HG02840 (cell line): Measurements from ENCODE around the gene ZPBP.
"Not testable (repeated sequence)": the region's sequence is repeated elsewhere in the genome, so short reads cannot be mapped to it uniquely, and the experiment has no call there.

Experiments
- ATAC-seq: cut with Tn5 transposase; IDR thresholded peaks from one replicate; pipeline ENCODE4 v1.9.1; 2021; ENCODE audit warnings: mild to moderate bottlenecking, moderate library complexity, moderate number of reproducible peaks; ENCODE audit not compliant: unreplicated experiment, low FRiP score

ZPBP gene

DNA sequence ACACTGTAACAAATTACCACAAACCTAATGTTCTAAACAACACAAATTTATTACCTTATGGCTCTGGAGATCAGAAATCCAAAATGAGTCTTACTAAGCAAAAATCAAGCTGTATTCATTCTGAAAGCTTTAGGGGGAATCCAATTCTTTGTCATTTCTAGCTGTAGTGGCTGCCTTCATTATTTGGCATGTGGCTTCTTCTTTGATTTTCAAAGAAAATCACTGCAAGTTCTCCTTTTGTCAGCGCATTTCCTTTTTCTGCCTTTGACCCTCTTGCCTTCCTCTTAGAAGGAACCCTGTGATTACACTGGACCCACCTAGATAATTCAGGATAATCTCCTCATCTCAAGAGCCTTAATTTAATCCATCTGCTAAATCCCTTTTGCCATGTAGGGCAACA is 36.9 kb downstream of the ZPBP start:
- no peak for ATAC-seq

DNA sequence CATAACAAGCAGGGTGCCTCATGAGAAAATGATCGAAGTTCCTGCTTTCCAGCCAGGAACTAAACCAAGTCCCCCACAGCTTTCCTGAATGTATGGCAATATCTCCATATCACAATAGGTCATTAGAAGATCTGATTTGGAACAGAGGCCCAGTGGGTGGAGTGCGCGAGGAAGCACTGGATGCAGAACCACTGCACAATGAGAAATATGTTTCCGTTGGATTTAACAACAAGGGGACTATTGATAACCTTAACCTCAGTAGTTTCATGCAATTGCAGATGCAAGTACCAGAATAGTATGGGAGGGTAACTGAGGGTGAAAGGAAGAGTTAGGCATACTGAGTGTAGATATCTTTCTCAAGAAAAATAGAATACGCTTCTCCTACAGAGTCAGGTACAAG is 45.3 kb downstream of the ZPBP start:
- no peak for ATAC-seq

DNA sequence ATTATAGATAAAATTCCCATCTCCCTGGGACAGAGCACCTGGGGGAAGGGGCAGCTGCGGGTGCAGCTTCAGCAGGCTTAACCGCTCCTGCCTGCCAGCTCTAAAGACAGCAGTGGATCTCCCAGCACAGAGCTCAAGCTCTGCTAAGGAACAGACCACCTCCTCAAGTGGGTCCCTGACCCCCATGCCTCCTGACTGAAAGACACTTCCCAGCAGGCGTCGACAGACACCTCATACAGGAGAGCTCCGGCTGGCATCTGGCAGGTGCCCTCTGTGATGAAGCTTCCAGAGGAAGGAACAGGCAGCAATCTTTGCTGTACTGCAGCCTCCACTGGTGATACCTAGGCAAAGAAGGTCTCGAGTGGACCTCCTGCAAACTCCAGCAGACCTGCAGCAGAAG is 51.9 kb downstream of the ZPBP start:
- not testable (repeated sequence) for ATAC-seq

DNA sequence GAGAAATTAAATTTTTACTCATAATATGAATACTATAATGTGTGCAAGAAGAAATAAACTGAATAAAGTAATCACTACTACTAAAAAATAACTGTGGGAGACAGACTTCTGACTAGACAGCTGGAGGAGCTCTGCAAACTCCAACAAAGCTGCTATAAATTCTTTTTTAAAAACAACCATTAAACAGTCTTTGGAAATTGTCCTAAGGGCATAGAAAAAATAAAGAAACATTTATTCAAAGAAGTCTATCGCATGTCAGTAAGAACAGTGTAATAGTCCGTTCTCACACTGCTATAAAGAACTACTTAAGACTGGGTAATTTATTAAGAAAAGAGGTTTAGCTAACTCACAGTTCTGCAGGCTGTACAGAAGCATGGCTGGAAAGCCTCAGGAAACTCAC is 56.0 kb downstream of the ZPBP start:
- no peak for ATAC-seq

DNA sequence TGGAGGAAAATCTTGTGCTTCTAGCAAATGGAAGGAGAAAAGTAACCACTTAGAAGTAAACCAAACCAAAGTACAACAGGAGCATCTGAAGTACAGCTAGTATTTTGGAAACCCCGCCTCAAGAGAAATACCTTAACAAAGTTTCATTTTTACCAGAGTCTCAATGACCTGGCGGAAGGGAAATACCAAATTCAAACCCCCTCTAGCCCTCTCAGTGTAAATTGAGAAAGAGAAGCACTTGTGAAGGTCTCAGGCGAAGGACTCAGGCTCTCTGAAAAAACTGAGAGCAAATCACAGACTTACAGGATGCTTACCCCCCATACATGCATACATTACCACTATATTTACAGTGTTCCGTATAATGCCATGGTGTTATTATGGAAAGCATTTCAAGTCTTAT is 70.1 kb downstream of the ZPBP start:
- no peak for ATAC-seq

DNA sequence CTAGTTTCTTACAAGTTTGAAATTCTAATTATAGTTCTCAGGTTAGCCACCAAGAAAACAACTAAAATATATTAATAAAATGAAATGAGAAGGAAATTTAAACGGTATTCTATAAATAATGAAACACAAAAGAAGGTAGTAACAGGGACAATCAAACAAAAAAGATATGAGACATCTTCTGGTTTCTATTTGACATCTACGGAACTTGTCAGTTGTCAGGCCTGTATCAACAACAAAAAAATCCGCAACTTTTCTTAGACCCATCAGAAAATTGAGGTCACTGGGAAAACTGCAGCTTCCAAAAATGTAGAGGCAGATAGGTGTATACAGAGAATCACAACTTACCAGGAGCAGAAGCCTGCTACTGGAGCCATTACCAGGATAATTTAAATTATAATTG is 70.6 kb downstream of the ZPBP start:
- no peak for ATAC-seq

DNA sequence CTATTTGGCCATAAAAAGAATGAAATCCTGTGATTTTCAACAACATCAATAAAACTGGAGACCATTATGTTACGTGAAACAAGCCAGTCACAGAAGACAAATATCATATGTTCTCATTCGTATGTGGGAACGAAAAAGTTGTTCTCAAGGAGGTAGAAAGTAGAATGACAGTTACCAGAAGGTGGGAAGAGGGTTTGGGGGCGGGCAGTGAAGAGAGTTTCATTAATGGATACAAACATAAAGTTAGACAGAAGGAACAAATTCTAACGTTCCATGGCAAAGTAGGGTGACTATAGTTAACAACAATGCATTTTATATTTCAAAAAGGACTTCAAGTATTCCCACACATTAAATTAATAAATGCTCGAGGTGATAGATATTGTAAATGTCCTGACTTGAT is 97.4 kb downstream of the ZPBP start:
- ATAC-seq, result no peak

DNA sequence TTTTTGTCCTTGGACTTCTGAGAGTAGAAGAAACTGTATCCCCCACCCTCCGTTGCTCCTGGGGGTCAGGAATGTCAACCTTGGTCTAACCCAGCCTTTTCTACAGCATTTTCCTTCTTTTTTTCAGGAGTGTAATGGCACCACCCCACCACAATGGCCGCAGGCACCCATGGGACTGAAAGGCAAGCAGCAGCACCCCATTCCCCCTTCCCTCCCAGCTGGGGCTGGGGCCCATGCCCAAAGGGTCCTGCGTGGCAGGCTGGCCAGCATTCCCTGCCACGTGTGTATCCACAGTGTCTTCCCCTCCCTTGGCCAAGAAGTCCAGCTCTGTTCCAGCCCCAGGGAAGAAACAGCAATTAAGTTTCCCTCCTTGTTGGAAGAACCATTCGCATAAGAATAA is 106.9 kb downstream of the ZPBP start:
- no peak for ATAC-seq

DNA sequence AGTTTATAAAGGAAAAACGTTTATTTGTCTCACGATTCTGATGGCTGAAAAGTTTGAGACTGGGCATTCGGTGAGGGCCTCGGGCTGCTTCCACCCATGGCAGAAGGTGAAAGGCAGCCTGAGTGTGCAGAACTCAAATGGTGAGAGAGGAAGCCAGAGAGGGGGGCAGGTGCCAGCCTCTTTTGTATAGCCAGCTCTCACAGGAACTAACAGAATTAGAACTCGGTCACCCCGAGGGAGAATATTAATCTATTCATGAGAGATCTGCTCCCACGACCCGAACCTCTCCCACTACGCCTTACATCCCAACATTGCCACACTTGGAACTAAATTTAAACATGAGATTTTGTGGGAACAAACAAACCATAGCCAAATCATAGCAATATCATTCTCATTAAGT is 112.6 kb downstream of the ZPBP start:
- ATAC-seq, result no peak

DNA sequence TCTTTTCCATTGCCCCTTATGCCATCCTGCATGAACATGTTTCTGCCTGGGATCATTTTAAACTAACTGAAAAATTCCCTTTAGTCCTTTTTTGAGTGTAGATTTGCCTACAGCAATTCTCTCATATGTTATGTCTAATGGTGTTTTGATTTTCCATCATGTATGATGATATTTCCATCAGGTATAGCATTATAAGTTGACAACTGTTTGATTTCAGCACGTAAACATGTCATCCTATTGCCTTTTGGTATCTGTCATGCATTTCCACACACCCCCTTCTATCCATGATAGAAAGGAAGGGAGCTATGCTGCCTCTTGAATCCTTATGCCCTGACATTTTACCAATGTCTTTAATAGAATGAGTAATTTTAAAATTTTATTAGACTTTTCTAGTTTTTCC is 116.8 kb downstream of the ZPBP start:
- ATAC-seq, result no peak

DNA sequence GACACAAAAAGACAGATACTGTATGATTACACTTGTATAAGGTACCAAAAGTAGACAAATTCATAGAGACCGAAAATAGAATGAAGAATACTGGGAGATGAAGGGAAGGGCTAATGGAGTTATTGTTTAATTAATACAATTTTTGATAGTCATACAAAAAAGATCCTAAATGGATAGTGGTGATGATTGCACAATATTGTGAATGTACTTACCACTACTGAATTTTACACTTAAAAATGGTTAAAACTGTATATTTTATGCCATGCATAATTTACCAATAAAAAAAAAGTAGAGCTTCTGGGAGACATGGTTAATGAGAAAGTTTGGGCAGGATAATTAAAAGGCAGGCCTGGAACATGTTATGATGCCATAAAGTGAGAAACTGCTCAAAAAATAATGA is 119.0 kb downstream of the ZPBP start:
- no peak for ATAC-seq

DNA sequence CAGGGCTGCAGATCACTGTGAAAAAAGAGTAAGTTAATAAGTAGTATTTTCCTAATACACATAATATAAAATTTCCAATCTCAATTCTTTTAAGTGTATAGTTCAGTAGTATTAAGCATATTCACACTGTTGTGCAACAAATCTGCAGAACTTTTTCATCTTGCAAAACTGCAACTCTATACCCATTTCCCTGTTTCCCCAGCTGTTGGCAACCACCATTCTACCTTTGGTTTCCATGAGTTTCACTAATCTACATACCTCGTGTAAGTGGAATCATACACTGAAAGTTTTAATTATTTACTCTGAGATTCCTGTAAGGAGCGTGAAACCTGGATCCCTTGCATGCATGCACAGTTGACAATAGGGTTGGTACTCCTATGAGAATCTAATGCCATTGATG is 155.4 kb downstream of the ZPBP start:
- no peak for ATAC-seq

DNA sequence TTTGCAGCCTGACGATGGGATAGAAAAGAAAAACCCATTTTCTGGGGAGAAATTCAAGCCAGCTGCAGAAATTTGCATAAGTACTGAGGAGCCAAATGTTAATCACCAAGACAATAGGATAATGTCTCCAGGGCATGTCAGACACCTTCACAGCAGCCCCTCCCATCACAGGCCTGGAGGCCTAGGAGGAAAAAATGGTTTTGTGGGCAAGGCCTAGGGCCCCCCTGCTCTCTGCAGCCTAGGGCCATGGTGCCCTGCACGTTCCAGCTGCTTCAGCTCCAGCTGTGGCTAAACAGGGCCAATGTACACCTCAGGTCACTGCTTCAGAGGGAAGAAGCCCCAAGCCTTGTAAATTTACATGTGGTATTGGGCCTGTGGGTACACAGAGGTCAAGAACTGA is 161.4 kb downstream of the ZPBP start:
- ATAC-seq, result no peak

DNA sequence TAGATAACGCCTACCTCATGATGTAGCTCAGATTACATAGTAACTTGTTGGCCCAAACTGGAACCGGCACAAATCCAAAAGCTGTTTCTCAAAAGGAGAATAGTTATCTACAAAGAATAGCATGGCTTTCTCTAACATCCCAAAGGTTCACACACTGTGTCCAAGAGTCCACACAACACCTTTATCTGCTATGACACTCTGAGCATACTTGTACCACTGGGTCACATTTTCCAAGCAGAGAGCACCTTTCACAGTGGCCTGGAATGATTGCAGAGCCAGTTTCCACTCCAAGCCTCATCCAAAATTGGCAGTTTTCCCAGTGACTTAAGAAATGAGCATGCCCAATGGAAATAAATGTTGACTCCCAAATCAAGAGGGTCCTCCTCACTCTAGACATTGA is 164.3 kb downstream of the ZPBP start:
- ATAC-seq, result no peak

DNA sequence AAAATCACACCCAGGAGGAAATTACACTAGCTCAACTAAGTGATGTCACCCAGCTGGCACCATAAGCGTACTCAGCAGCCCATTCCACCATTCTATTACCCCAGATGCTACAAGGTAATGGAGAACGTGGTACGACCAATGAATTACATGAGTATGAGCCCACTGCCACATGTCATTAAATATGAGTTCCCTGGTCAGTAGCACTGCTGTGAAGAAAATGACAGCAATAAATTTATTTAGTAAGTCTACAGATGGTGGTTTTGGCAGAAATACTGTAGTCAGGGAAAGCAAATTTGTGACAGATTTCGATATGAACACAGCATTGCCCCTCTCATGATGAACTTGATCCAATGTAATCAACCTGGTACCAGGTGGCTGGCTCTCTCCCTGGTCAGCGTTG is 165.4 kb downstream of the ZPBP start:
- ATAC-seq, result no peak

DNA sequence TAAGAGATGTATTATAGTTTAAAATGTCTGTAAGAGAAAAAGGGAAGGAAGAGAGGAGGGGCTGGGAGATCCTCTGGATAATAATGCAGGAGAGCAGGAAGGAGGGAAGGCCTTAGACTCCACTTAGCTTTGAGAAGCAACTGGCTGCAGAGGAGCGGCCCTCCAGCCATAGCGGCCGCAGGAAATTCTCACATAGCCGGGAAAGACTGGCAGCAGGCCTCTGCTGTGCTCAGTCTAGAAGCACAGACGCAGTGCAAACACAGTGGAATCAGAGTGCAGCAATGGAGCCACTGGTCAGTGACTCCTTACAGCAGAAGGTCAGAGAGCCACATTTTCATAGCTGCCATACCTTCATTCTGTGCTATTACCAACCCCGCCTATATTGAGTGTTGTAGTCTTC is 166.3 kb downstream of the ZPBP start:
- ATAC-seq, result no peak

DNA sequence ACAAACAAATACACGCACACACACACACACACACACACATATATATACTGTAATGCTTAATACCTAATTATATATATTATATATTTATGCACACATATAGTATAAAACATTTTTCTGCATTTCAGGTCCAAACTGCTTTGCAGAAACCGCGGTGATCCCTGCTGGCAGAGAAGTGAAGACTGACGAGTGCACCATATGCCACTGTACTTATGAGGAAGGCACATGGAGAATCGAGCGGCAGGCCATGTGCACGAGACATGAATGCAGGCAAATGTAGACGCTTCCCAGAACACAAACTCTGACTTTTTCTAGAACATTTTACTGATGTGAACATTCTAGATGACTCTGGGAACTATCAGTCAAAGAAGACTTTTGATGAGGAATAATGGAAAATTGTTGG is 181.1 kb downstream of the ZPBP start:
- ATAC-seq, result no peak

DNA sequence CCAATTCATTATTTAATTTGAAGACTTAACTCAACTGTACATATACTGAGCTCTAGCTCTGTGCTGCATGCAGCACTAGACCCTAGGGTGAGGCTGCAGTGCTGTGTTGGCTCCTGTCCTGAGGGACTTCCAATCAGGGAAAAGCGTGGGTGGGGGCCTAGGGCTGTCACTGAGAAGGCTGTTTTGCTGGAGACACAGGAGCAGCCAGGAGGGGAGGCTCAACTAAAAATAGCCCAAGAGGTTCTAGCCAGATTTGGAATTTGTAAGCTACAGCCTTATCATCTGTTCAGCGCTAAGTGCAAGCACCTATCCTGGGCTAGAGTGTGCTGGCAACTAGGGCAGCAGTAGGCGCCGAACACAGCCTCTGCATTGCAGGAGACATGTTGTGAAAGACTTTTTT is 198.5 kb downstream of the ZPBP start:
- ATAC-seq, result no peak

DNA sequence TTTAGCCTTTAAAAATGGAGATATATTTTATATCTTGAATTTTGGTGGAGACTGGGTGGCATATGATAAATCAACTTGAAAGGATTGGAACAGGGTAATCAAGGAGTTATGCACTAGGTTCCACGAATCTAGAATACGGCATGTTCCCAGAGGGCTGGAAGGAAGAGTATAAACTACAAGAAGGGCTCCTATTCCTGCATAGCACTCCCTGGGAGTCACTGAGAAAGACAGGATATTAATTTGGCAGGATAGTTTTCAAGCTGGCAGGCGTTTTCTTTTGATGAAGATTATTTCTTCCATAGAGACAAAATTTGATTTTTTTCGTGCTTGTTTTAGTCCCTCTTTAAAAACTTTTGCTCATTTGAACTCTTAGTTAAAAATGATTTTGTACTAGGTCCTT is 199.9 kb downstream of the ZPBP start:
- no peak for ATAC-seq

DNA sequence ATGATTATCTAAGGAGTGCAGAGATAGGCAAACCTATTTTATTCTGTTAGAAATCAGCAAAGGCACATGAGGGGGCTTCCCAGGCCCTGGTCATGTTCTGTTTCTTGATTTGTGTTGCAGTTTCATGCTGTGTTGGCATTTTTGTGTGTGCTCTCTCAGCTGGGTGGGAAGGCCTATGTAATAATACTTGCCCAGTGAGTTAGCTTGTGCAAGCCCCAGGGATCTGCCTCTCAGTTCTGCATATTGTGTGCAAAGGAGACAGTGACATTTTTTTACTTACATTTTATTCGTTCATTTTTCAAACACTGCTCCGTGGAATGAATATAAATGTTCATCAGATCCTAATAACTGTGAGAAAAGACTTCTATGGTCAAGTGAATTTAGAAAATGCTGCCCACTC is 200.6 kb downstream of the ZPBP start:
- no peak for ATAC-seq
